ENCODE measurements around the gene AGER. TPM values are rescaled to one million over a fixed set of nuclear protein-coding genes. Genes with fewer than 3 reads are reported as not detected.

AGER gene
- total RNA-seq, 2 donors from 2014 or later = 0.94 to 1.4 TPM

DNA sequence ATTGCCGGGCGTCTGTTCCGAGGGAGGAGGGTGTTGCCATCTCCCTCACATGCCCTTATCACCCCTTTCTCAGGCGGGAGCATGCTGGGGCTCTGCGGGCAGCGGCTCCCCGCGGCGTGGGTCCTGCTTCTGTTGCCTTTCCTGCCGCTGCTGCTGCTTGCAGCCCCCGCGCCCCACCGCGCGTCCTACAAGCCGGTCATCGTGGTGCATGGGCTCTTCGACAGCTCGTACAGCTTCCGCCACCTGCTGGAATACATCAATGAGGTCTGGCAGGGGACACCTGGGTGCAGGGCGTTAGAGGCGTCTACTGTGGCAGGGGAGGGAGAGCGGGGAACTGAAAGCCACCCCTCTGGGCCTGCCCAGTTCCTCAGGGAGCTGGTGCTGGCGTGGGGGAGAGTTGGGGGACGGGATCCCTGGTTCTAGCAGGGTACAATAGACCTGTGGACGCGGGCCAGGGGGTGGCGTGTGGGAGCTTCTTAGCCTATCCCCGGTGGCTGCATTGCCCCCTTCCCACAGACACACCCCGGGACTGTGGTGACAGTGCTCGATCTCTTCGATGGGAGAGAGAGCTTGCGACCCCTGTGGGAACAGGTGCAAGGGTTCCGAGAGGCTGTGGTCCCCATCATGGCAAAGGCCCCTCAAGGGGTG is 29.4 kb downstream of the AGER start:
- Histone ChIP-seq H3K9me3 (no peaks in the 10 kb centered on the region), H3K27ac (peak overlapping the region; percentile 90 to 92), H3K36me3 (peaks cover 37% of the 10 kb centered on the region), H3K4me3 (peak overlapping the region; percentile 71 to 72), H3K4me1 (peaks cover 0 to 36% of the 10 kb centered on the region in 2 donors), H3K27me3 (no peaks in the 10 kb centered on the region)
- DNase-seq (ENCODE audit: low spot score) = peak; percentile 70
- TF ChIP-seq, protein P1, sequence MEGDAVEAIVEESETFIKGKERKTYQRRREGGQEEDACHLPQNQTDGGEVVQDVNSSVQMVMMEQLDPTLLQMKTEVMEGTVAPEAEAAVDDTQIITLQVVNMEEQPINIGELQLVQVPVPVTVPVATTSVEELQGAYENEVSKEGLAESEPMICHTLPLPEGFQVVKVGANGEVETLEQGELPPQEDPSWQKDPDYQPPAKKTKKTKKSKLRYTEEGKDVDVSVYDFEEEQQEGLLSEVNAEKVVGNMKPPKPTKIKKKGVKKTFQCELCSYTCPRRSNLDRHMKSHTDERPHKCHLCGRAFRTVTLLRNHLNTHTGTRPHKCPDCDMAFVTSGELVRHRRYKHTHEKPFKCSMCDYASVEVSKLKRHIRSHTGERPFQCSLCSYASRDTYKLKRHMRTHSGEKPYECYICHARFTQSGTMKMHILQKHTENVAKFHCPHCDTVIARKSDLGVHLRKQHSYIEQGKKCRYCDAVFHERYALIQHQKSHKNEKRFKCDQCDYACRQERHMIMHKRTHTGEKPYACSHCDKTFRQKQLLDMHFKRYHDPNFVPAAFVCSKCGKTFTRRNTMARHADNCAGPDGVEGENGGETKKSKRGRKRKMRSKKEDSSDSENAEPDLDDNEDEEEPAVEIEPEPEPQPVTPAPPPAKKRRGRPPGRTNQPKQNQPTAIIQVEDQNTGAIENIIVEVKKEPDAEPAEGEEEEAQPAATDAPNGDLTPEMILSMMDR (IDR thresholded peaks at IDR 0.05) = peak; percentile 14 to 72

DNA sequence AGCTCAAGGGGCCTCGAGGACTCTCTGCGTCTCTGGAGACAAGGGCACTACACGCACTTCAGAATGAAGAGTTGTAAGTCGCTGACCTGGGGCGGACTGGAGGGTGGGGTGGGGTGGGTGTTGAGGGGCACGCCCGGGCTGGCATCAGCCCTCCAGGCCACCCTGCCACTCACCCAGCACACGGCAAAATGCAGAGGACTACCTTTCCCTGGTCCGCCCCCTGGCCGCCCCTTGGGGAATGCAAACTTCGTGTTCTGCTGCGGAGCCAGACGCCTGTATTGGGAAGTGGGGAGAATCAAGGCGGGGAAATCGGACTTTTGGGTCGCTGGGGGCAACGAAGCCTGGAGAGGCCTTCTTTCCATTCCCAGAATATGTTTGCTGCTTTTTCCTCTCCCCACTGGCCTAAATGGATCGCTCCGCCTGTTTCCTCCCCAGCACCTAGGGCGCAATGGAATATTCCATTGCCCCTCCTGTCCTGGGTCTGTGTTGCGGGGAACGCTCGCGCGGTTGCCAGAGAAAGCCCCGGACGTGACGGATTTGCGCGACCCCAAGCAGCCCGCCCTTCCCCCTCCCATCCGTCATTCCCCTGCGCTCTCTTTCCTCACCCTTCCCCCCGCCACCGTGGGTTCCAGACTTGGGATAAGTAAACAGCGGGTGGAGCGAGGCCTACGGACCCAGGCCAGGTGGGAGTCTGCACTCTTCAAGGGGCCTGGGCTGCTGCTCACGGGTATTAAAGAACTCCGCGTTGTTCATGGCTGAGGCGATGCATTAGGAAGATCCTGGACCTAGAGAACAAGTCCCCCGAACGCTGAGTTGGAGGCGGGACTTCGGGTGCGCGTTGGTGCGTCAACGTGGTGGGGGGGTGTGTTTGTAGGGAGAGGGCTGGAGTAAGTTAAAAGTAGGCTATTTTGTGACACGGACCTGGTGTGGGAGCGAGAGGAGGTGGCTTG is 30.2 kb downstream of the AGER start, which contains the start of gene PPT2:
PPT2 (plus strand) TSS at position 578 of the 950 bp plus-strand sequence. CDS start 454 bp downstream, outside the sequence.
- DNase-seq (ENCODE audit: low spot score) = peak; percentile 92
- H3K4me3 ChIP-seq = peak within 1 kb of the TSS; percentile 71 to 72
- peak within 1 kb of the TSS; percentile 90 to 92 for H3K27ac ChIP-seq
- H3K36me3 ChIP-seq = peaks cover 33% of the 10 kb centered on the region
- no peaks in the 10 kb centered on the region for H3K9me3 ChIP-seq
- H3K27me3 ChIP-seq = no peaks in the 10 kb centered on the region
- peaks cover 0 to 36% of the 10 kb centered on the region in 2 donors for H3K4me1 ChIP-seq
- TF ChIP-seq, protein P1 (IDR thresholded peaks at IDR 0.05) = no peak

DNA sequence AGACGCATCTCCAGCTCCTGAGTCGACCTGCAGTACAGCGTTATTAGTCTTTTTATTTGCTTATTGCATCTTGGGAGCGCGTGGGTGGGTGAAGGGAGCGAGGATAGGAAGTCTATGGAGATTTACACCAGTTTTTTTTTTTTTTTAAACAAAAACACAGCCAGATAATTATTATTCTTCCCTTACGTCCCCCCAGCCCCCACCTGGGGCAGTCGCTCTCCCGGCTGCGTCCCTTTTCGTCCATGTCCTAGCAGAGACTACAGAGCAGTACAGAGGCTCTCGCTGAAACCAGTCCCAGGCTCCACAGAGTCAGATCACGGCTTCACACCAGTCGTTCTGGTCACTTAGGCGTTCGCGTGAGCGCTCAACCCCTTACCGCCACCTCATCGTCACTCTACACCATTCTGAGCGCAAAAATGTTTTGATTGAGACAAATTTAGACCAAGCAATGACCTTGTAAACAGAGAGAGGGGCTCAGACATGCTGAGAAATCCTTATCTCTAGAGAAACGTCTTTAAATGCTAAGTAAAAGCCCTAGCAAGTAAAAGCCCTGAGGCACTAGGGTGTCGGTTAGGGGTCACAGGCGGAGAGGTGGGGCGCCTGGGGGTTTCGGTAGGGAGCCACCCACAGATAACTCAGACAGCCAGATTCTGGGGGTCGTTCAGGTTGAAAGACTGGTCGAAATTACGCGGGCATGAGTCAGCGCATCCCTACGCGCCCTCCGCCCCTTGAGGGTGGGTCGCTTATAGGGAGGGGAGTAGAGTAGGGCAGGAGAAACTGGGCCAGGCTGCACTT is 31.1 kb downstream of the AGER start:
- TF ChIP-seq, protein P1 (IDR thresholded peaks at IDR 0.05) = no peak
- peaks cover 0 to 36% of the 10 kb centered on the region in 2 donors for H3K4me1 ChIP-seq
- H3K4me3 ChIP-seq = peak overlapping the region; percentile 71 to 72
- H3K27me3 ChIP-seq = no peaks in the 10 kb centered on the region
- peak overlapping the region; percentile 90 to 92 for H3K27ac ChIP-seq
- no peak for DNase-seq (ENCODE audit: low spot score)
- H3K9me3 ChIP-seq = no peaks in the 10 kb centered on the region
- peaks cover 24% of the 10 kb centered on the region for H3K36me3 ChIP-seq

DNA sequence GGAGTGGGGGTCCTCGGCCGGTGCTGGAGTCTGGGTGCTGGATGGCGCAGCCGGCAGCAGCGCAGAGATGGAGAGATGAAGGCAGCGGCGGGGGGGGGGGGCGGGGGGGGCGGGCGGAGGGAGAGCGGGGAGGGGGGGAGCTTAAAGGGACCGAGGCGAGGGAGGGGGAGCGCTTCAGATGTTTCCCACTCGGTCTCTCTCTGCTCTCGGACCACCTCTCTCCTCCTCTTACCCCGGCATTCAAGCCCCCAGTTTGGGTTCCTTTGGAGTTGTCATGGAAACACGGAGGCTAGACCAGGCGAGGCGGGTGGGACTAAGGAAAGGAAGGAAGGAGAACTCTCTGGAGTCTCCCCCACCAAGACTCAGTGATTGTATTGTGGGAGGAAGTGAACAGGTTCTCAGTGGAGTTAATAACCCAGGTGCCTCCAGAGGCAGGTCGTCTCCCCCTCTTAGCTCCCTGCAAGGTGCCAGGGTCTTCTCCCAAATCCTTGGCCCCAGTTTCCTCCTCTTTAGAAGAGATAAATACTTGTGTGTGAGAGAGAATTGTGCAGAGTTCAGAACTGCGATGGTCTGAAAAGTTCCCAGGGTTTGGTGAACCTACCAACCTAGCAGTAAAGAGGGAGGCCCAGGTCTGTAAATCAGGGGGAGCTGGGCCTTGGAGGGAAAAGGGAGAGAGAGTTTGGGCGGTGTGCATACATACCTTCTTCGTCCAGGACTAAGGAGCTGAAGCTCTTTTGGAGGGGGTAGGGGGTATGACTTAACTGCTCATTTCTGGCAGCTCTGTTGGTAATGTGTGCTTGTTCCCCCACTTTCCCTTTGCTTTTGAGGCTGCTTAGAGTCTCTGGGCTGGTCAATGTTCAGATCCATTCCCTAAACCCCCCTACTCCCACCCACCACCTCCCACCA is 31.9 kb downstream of the AGER start, which contains the start of gene PRRT1:
PRRT1 (minus strand) TSS at position 77 of the 906 bp plus-strand sequence. CDS start 112 bp downstream, outside the sequence.
- Histone ChIP-seq H3K27me3 (no peaks in the 10 kb centered on the region), H3K4me3 (peak within 1 kb of the TSS; percentile 23 to 71), H3K36me3 (peaks cover 15% of the 10 kb centered on the region), H3K27ac (peak within 1 kb of the TSS; percentile 90 to 92), H3K9me3 (no peaks in the 10 kb centered on the region), H3K4me1 (peaks cover 0 to 36% of the 10 kb centered on the region in 2 donors)
- TF ChIP-seq, protein P1 (IDR thresholded peaks at IDR 0.05) = no peak
- no peak for DNase-seq (ENCODE audit: low spot score)
